ENCODE data around the gene CCL28.

Gene CCL28

DNA sequence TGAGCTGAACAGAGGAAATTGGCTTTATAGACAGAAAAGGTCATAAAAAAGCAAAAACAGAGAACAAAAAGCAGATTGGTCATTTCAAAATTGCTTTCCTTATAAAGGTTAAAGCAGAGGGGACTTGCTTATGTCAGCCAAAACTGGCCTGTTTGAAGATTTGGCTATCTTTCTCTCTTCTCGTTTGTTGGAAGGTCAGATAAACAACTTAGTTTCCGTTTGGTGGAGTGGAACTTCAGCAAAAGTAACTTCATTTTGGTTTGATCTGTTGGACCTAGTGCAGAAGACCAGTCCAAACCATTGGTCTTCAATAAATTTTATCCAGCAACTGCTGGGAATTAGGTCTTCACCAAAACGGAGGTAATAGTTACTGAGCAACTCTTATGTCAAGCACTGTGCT, 53.9 kb downstream of the CCL28 start:
- DNase-seq (ENCODE audit: low read depth in 4 of 4, low spot score in 1 of 4): no peak

DNA sequence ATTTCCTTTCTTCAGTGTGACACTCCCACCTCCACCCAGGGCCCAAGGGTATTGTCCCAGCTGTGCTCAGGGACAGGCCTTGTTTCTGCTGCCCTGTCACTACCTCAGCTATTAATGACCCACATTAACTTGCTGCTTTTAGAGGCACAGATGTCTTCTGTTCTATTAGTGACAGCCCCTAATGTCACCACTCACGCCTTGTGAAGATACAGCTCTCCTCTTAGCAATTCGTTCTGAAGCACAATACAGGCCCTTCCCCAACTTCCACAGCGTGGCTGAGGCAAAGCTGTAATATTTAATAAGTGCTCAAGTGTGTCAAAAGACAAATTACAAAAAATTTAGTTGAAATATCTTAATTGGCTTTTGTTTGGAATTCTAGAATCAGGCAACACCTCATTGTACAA, 54.3 kb downstream of the CCL28 start:
- DNase-seq (ENCODE audit: low read depth in 4 of 4, low spot score in 1 of 4): no peak

DNA sequence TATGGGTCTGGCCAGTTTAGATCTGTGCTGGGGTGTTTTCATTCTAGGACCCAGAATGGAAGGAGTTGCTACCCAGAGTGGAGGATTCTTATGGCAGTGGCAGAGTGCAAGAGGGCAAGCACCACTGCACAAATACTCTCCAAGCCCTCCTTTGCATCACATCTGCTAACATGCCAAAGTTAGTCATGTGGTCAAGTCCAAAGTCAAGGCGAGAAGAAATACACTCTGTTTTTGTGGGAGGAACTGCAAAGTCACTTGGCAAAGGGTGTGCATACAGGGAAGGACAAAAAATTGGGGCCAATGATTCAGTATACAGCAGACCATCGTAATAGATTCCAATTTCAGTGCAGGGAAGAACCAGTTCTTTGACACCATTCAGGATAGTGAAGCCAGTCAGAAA, 55.1 kb downstream of the CCL28 start:
- DNase-seq (ENCODE audit: low read depth in 4 of 4, low spot score in 1 of 4): no peak

DNA sequence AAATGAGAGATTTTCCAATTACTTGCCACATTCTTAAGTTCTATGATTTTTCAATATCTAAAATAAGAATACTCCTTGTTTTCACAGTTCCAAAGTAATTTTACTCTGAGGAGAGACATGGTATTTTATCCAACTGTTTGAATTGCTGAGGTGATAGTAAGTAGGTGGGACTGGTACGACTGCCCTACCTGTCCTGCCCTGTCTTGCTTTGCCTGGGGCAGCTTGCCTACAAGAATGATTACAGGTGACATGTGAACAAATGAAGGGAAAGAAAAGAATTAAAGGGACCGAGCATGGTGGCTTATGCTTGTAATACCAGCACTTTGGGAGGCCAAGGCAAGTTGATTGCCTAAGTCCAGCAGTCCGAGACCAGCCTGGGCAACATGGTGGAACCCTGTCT, 57.4 kb downstream of the CCL28 start:
- no peak for DNase-seq (ENCODE audit: low read depth in 4 of 4, low spot score in 1 of 4)

DNA sequence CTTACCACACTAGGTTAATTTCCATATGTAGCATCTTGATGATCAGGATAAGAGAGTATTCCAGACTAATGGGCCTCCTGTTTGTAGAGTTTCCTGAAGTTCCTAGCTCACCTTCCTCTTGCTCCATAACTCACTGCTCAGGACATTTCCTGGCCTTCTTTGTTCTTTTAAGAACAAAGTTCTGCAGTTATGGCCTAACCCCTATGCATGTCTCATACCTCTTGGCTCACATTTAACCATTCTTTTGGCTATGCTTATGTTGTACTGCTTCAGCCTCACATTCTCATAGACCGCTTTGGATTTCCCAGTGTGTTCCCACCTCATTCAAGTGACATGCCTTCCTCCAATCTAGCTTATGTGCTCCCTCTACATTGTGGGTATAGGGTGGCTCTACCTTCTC, 58.5 kb downstream of the CCL28 start:
- DNase-seq (ENCODE audit: low read depth in 4 of 4, low spot score in 1 of 4): no peak

DNA sequence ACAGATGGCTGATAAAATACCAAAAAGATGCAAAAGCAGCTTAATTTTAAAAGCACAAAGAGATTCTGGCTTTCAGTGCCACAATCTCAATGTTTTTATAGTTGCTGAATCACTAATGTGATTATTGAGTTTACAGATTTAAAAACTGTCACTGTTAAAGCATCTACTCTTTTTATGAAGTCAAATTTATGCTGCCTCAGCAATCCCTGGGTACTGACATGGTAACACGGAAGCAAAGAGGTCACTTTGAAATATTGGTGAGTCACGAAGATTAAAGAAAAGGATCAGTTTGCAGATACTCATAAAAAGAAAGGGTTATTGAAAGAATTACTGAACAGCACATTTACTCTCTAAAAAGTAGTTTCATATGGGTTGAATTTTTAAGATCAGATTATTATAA, 59.3 kb downstream of the CCL28 start:
- no peak for DNase-seq (ENCODE audit: low read depth in 4 of 4, low spot score in 1 of 4)

DNA sequence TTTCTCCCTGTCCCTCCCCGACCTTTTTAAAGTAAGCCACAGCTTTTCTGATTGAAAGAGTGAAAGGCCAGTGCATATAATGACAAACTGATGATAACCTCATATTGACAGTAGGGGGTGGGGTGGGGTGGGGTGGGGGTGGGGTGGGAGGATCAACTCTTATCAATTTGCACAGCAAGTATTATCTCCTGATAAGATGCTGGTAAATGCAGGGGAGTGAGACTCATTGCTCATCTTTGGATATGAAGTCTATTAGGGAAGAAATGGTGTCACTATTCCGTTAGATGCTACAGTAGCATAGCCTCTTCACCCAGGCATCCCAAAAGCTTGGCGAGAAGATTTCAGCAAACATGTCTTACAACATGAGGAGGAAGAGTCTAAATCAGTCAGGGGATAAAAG, 60.1 kb downstream of the CCL28 start:
- DNase-seq (ENCODE audit: low read depth in 4 of 4, low spot score in 1 of 4): no peak

DNA sequence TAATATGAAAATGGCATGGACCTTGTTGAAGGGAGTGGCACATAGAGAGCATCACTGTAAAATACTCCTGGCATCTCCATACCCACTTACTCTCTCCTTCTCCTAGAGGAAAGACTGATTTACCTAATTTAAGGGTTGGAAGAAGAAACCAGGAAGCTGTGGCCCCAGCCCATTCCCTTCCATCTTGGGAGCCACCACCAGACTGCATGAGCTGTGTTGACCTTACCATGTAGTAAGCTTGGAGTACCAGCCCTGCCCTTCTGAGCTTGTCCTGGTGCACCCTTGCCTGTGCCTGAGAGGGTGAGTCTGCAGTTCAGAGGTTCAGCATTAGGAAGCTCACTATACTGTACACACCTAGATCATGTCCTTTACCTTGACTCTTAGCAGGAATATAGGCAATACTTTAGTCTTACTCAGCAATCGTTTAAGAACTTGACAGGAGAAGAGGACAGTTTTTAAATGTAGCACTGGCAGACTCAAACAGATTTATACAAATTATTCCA, 63.3 kb downstream of the CCL28 start:
- DNase-seq (ENCODE audit: low read depth in 4 of 4, low spot score in 1 of 4): no peak

DNA sequence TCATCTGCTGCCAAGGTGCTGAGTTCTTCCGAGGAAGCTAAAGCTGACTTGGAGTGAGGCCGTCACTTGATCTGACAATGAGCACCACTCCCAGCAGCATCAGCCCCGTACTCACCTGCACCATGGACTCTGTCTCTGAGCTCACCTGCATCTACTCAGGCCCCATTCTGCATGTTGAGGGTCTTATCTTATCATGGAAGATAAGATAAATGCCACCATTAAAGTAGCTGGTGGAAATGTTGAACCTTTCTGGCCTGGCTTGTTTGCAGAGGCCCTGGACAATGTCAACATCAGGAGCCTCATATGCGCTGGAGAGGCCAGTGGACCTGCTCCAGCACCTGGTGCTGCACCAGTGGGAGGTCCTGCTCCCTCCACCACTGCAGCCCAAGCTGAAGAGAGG, 64.0 kb downstream of the CCL28 start:
- DNase-seq (ENCODE audit: low read depth in 4 of 4, low spot score in 1 of 4): no peak

DNA sequence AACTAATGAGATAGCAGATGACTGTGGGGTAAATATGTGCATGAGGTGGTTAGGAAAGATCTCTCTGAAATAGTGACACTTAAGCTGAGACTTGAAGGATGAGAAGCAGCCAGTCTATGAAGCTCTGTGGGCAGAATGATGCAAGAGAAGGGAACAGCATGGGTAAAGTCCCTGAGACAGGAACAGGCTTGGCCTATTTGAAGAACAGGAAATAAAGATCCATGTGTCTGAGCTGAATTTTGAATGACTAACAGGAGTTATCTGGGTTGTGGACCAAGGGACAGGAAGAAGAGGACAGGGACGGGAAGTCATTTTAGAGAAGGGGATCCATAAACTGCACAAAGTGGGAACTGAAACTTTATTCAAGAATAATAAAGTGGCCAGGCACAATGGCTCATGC, 73.3 kb downstream of the CCL28 start:
- DNase-seq (ENCODE audit: low read depth in 4 of 4, low spot score in 1 of 4): no peak

DNA sequence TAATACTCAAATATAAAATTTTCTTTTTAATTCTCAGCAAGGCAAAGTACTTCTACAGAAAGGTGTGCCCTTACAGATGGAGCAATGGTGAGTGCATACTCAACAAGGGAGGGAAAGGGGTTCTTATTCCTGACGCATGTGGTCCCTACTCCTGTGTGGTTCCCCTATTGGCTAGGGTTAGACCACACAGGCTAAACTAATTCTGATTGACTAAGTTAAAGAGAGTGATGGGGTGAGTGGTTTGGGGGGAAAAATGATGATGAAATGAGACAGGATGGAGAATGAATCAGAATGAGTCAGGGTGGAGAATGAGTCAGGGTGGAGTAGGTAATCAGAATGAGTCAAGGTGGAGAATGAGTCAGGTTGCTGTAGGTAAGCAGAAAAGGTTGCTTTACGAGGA, 76.0 kb downstream of the CCL28 start:
- no peak for DNase-seq (ENCODE audit: low read depth in 4 of 4, low spot score in 1 of 4)

DNA sequence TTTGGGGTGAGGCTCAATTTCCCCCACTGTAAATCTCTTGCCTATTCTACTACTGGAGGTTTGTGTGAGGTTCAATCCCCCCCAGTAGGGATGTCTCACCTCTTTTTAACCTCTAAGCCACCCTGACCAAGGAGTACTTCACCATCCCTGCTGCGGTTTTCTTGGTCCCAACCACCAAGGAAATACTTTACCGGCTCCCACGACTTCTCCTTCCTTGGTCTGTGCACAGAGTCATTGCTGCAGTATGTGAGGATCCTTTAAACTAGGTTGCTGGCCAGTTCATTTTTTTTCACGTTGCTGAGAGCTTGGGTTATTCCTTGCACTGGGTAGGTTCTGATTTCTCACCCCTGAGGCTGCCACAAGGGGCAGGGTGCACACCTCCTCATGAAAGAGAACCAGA, 76.5 kb downstream of the CCL28 start:
- no peak for DNase-seq (ENCODE audit: low read depth in 4 of 4, low spot score in 1 of 4)

DNA sequence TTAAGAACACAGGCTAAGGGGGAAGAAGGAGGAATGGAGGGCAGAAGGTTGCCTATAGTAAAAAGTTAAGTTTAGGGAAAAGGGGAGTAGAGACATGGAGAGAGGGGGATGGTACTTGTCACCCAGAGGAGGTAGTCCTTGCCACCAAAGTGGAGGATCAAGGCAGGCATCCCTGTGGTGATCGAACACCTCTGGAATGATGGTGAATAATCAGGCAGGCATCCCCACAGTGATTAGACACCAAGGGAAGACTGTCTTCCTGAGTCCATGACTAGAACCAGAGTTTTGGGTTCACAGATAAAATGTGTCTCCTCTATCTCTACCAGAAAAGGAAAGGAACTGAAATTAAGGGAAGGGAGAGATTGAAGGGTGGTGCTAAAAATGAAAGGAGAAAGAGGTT, 79.8 kb downstream of the CCL28 start:
- no peak for DNase-seq (ENCODE audit: low read depth in 4 of 4, low spot score in 1 of 4)

All from stimulated activated CD4-positive, alpha-beta T cell treated with anti-CD3 and anti-CD28 coated beads, Interleukin-1b, Interleukin-23, amount 100 ng/mL, for 24 hours (primary cell).